ENCODE data around the gene KCNMA1.
"Not testable (repeated sequence)": the region's sequence is repeated elsewhere in the genome, so short reads cannot be mapped to it uniquely, and the experiment has no call there.

Gene KCNMA1

GRCh38 chr10:77580482-77580881 lies 57.1 kb downstream of the KCNMA1 start:
- DNase-seq, result no peak

GRCh38 chr10:77578583-77579227 lies 58.9 kb downstream of the KCNMA1 start:
- peak; percentile 47 for DNase-seq

- DNase-seq, result no peak
Observed at GRCh38 chr10:77577666-77578229, 59.9 kb downstream of the KCNMA1 start.

- DNase-seq, result no peak
Observed at GRCh38 chr10:77576444-77577032, 61.1 kb downstream of the KCNMA1 start.

- no peak for DNase-seq
Observed at GRCh38 chr10:77576007-77576367, 61.6 kb downstream of the KCNMA1 start.

GRCh38 chr10:77575271-77576006 lies 62.2 kb downstream of the KCNMA1 start:
- no peak for DNase-seq

- no peak for DNase-seq
Observed at GRCh38 chr10:77574438-77574837, 63.2 kb downstream of the KCNMA1 start.

- not testable (repeated sequence) for DNase-seq
Observed at GRCh38 chr10:77572520-77572919, 65.1 kb downstream of the KCNMA1 start.

- no peak for DNase-seq
Observed at GRCh38 chr10:77571490-77571889, 66.1 kb downstream of the KCNMA1 start.

GRCh38 chr10:77566914-77567566 lies 70.6 kb downstream of the KCNMA1 start:
- DNase-seq, result peak; percentile 56

GRCh38 chr10:77566236-77566635 lies 71.4 kb downstream of the KCNMA1 start:
- DNase-seq, result peak; percentile 49

- no peak for DNase-seq
Observed at GRCh38 chr10:77565590-77566023, 72.0 kb downstream of the KCNMA1 start.

- DNase-seq, result peak; percentile 86
Observed at GRCh38 chr10:77564731-77565589, 72.6 kb downstream of the KCNMA1 start.

- DNase-seq, result no peak
Observed at GRCh38 chr10:77563638-77564270, 73.9 kb downstream of the KCNMA1 start.

- no peak for DNase-seq
Observed at GRCh38 chr10:77562742-77563141, 74.9 kb downstream of the KCNMA1 start.

GRCh38 chr10:77561991-77562390 lies 75.6 kb downstream of the KCNMA1 start:
- no peak for DNase-seq

GRCh38 chr10:77560471-77560870 lies 77.1 kb downstream of the KCNMA1 start:
- DNase-seq, result no peak

- DNase-seq, result no peak
Observed at GRCh38 chr10:77560052-77560451, 77.6 kb downstream of the KCNMA1 start.

GRCh38 chr10:77556990-77557601 lies 80.5 kb downstream of the KCNMA1 start:
- DNase-seq, result no peak

GRCh38 chr10:77555591-77556212 lies 81.9 kb downstream of the KCNMA1 start:
- DNase-seq, result peak; percentile 77

- DNase-seq, result no peak
Observed at GRCh38 chr10:77554996-77555397, 82.6 kb downstream of the KCNMA1 start.
